Breast epithelium (tissue), 3 donors: Measurements from ENCODE around the gene ZIC5.

Experiments
- POLR2A ChIP-seq: fragments of 450-650 bp; IDR thresholded peaks from one replicate; pipeline ENCODE4 v1.6.1; 2016; ENCODE audit warnings: antibody characterized with exemption, mild to moderate bottlenecking, moderate library complexity
- POLR2AphosphoS5 ChIP-seq, 3 donors: sonication (generic); formaldehyde crosslinking; IDR thresholded peaks; one replicate each; pipeline ENCODE4 v1.6.1; 2017; ENCODE audit warnings: antibody characterized with exemption in 3 of 3
- TF ChIP-seq, protein P1 (sequence below), 3 donors: fragments of 450-650 bp; IDR thresholded peaks; one replicate each; pipeline ENCODE4 v1.5.1; 2016 to 2017; ENCODE audit warnings: antibody characterized with exemption in 3 of 3, mild to moderate bottlenecking in 3 of 3, moderate library complexity in 3 of 3

GRCh38 chr13:99941911-99942310 is 29.7 kb downstream of the ZIC5 start:
- no peak for TF ChIP-seq POLR2AphosphoS5 (IDR thresholded peaks at IDR 0.05)
- TF ChIP-seq, protein P1, sequence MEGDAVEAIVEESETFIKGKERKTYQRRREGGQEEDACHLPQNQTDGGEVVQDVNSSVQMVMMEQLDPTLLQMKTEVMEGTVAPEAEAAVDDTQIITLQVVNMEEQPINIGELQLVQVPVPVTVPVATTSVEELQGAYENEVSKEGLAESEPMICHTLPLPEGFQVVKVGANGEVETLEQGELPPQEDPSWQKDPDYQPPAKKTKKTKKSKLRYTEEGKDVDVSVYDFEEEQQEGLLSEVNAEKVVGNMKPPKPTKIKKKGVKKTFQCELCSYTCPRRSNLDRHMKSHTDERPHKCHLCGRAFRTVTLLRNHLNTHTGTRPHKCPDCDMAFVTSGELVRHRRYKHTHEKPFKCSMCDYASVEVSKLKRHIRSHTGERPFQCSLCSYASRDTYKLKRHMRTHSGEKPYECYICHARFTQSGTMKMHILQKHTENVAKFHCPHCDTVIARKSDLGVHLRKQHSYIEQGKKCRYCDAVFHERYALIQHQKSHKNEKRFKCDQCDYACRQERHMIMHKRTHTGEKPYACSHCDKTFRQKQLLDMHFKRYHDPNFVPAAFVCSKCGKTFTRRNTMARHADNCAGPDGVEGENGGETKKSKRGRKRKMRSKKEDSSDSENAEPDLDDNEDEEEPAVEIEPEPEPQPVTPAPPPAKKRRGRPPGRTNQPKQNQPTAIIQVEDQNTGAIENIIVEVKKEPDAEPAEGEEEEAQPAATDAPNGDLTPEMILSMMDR (IDR thresholded peaks at IDR 0.05), result no peak
- TF ChIP-seq POLR2A, result no peak
